ENCODE results near the gene CFAP100. TPM values are rescaled to one million over a fixed set of nuclear protein-coding genes. Genes with fewer than 3 reads are reported as not detected.

The CFAP100 gene
- total and polyA plus RNA-seq, 9 of the 15 experiments (the other 6 are each of a cell fraction or from before 2014, with no cell fraction given) = not detected

DNA sequence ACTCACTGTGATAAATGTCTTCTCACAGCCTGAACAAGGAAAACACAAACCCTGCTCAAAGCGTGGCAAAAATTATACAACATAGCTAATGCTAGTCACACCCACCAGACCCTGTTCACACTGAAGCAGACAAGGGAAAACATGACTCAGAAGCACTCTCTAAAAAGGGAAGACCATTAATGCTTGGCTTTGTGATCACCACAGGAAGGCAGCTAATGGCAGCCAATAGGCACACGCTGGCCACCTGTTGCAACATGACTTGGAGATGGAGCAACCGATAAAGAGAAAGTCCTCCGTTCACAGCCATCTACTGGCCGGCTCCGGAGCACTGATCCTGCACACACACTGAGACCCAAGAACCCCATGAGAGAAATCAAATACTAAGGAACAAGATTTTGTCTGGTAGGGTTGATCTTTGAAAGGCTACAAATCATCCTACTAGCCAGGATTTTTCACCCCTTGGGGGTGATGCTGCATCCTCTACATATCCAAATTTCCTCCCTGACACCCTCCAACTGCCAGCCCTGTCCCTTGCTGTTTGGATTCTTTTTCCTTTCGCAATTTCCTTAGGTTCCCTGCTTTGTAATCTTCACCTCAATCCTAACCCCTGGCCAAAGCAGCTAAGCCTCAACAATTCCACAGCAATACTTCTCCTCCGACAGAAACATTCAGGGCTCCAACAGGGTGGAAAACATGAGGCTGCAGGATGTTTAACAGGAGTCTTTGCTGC is 77.7 kb downstream of the CFAP100 start (continued):
- TF ChIP-seq, protein P1, sequence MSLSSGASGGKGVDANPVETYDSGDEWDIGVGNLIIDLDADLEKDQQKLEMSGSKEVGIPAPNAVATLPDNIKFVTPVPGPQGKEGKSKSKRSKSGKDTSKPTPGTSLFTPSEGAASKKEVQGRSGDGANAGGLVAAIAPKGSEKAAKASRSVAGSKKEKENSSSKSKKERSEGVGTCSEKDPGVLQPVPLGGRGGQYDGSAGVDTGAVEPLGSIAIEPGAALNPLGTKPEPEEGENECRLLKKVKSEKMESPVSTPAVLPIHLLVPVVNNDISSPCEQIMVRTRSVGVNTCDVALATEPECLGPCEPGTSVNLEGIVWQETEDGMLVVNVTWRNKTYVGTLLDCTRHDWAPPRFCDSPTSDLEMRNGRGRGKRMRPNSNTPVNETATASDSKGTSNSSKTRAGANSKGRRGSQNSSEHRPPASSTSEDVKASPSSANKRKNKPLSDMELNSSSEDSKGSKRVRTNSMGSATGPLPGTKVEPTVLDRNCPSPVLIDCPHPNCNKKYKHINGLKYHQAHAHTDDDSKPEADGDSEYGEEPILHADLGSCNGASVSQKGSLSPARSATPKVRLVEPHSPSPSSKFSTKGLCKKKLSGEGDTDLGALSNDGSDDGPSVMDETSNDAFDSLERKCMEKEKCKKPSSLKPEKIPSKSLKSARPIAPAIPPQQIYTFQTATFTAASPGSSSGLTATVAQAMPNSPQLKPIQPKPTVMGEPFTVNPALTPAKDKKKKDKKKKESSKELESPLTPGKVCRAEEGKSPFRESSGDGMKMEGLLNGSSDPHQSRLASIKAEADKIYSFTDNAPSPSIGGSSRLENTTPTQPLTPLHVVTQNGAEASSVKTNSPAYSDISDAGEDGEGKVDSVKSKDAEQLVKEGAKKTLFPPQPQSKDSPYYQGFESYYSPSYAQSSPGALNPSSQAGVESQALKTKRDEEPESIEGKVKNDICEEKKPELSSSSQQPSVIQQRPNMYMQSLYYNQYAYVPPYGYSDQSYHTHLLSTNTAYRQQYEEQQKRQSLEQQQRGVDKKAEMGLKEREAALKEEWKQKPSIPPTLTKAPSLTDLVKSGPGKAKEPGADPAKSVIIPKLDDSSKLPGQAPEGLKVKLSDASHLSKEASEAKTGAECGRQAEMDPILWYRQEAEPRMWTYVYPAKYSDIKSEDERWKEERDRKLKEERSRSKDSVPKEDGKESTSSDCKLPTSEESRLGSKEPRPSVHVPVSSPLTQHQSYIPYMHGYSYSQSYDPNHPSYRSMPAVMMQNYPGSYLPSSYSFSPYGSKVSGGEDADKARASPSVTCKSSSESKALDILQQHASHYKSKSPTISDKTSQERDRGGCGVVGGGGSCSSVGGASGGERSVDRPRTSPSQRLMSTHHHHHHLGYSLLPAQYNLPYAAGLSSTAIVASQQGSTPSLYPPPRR (CRISPR knock-in tag; IDR thresholded peaks at IDR 0.05; ENCODE audit: borderline replicate concordance) = no peak
- TF ChIP-seq, protein P2, sequence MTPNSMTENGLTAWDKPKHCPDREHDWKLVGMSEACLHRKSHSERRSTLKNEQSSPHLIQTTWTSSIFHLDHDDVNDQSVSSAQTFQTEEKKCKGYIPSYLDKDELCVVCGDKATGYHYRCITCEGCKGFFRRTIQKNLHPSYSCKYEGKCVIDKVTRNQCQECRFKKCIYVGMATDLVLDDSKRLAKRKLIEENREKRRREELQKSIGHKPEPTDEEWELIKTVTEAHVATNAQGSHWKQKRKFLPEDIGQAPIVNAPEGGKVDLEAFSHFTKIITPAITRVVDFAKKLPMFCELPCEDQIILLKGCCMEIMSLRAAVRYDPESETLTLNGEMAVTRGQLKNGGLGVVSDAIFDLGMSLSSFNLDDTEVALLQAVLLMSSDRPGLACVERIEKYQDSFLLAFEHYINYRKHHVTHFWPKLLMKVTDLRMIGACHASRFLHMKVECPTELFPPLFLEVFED (CRISPR knock-in tag; conservative IDR thresholded peaks at IDR 0.05) = no peak
- TF ChIP-seq NRF1 (conservative IDR thresholded peaks at IDR 0.05 in 1 of 2, IDR thresholded peaks at IDR 0.05 in 1 of 2) (peak; percentile 48 to 55; a peak in 3 of 4 replicates), TGIF2 (CRISPR knock-in tag; IDR thresholded peaks at IDR 0.05) (no peak), LARP7 (IDR thresholded peaks at IDR 0.05) (no peak), SRF (CRISPR knock-in tag; IDR thresholded peaks at IDR 0.05) (peak in 1 of 2 experiments; percentile 34; a peak in 1 of 4 replicates), SAFB2 (IDR thresholded peaks at IDR 0.05; ENCODE audit: borderline replicate concordance, low read depth, low read length, severe bottlenecking) (no peak), ZNF445 (CRISPR knock-in tag; IDR thresholded peaks at IDR 0.05; ENCODE audit: low read depth) (no peak), ZNF444 (CRISPR knock-in tag; IDR thresholded peaks at IDR 0.05) (no peak), BRD4 (IDR thresholded peaks at IDR 0.05) (no peak), ARID1B (IDR thresholded peaks at IDR 0.05) (peak; percentile 73), NFYB (IDR thresholded peaks at IDR 0.05; ENCODE audit: extremely low read depth, insufficient read length) (peak; percentile 55), RBM15 (IDR thresholded peaks at IDR 0.05; ENCODE audit: insufficient read depth, low read length) (no peak), RBM34 (IDR thresholded peaks at IDR 0.05; ENCODE audit: borderline replicate concordance, insufficient read depth, low read length) (no peak), PURB (CRISPR knock-in tag; IDR thresholded peaks at IDR 0.05; ENCODE audit: low read depth) (no peak)
- TF ChIP-seq, protein P3, sequence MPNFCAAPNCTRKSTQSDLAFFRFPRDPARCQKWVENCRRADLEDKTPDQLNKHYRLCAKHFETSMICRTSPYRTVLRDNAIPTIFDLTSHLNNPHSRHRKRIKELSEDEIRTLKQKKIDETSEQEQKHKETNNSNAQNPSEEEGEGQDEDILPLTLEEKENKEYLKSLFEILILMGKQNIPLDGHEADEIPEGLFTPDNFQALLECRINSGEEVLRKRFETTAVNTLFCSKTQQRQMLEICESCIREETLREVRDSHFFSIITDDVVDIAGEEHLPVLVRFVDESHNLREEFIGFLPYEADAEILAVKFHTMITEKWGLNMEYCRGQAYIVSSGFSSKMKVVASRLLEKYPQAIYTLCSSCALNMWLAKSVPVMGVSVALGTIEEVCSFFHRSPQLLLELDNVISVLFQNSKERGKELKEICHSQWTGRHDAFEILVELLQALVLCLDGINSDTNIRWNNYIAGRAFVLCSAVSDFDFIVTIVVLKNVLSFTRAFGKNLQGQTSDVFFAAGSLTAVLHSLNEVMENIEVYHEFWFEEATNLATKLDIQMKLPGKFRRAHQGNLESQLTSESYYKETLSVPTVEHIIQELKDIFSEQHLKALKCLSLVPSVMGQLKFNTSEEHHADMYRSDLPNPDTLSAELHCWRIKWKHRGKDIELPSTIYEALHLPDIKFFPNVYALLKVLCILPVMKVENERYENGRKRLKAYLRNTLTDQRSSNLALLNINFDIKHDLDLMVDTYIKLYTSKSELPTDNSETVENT (CRISPR knock-in tag; IDR thresholded peaks at IDR 0.05) = no peak
- TF ChIP-seq, protein P4, sequence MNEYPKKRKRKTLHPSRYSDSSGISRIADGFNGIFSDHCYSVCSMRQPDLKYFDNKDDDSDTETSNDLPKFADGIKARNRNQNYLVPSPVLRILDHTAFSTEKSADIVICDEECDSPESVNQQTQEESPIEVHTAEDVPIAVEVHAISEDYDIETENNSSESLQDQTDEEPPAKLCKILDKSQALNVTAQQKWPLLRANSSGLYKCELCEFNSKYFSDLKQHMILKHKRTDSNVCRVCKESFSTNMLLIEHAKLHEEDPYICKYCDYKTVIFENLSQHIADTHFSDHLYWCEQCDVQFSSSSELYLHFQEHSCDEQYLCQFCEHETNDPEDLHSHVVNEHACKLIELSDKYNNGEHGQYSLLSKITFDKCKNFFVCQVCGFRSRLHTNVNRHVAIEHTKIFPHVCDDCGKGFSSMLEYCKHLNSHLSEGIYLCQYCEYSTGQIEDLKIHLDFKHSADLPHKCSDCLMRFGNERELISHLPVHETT (CRISPR knock-in tag; conservative IDR thresholded peaks at IDR 0.05 in 1 of 2, IDR thresholded peaks at IDR 0.05 in 1 of 2) = 0 out of 4 replicates have a peak, but pooled peaks of 1 of the 2 experiments have one; percentile 30

Data from K562 (cell line).